Right atrium auricular region (tissue), 2 donors: ENCODE results near the gene CTPS1. TPM values are rescaled to one million over a fixed set of nuclear protein-coding genes. Genes with fewer than 3 reads are reported as not detected.

Source experiments
- DNase-seq: peaks from one replicate; pipeline ENCODE4 v3.0.0-alpha.2; 2019; ENCODE audit warnings: low spot score
- H3K27ac ChIP-seq, 2 donors: fragments of 200-600 bp; sonication (generic); 1 replicate in 1 of 2; 2 replicates in 1 of 2; pipeline ENCODE4 v1.5.1; 2016 to 2019
- H3K27me3 ChIP-seq, 2 donors: fragments of 200-600 bp; sonication (generic); one replicate each; pipeline versions ENCODE4 v1.5.1 to v1.6.0; 2017 to 2019
- H3K36me3 ChIP-seq: fragments of 200-600 bp; sonication (generic); one replicate; pipeline ENCODE4 v1.5.1; 2016
- H3K4me1 ChIP-seq, 2 donors: fragments of 200-600 bp; sonication (generic); one replicate each; pipeline versions ENCODE4 v1.5.1 to v1.6.0; 2017 to 2019
- H3K4me3 ChIP-seq, 2 donors: fragments of 200-600 bp; sonication (generic); 1 replicate in 1 of 2; 2 replicates in 1 of 2; pipeline ENCODE4 v1.5.1; 2017 to 2019; ENCODE audit warnings: mild to moderate bottlenecking in 1 of 2, moderate library complexity in 1 of 2
- H3K9me3 ChIP-seq, 2 donors: fragments of 200-600 bp; sonication (generic); one replicate each; pipeline ENCODE4 v1.5.1; 2019
- total RNA-seq, 2 donors: library from RNA; depleted of rRNA; stranded (reverse); fragments of >200 nt; gene quantifications; one replicate each; pipeline ENCODE4 v1.1.0, GENCODE V29; 2016
- TF ChIP-seq, protein P1 (sequence below), 2 donors: fragments of 200-600 bp; sonication (generic); IDR thresholded peaks; one replicate each; pipeline ENCODE4 v1.5.1; 2019; ENCODE audit warnings: antibody characterized with exemption in 2 of 2

The CTPS1 gene
- total RNA-seq, 2 donors from 2014 or later, result 8.8 to 15.4 TPM

DNA sequence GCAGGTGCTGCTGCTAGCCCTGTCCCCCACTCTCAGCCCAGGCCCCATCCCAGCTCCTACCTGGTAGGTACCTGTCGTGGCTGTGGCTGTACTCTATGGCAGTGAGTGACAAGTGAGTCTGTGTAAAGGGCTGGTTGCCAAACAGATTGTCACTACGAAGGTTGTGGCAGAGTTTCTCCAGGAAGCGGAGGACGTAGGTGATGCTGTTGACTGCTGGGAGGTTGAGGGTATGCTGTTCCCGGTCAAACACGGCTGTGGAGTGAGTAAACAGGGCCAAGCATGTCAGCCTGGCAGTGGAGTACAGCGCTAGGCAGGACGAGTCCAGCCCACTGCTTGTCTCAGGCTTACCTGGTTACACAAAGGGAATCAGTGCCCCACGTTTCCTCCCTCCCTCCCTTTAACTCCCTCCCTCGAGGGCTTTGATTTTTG is 66.9 kb downstream of the CTPS1 start:
- Histone ChIP-seq H3K4me3 (no peak overlapping the region), H3K9me3 (no peaks in the 10 kb centered on the region), H3K27me3 (no peaks in the 10 kb centered on the region), H3K27ac (peak overlapping the region; percentile 73 to 82), H3K4me1 (peaks cover 0 to 26% of the 10 kb centered on the region in 2 donors), H3K36me3 (peaks cover 26% of the 10 kb centered on the region)
- TF ChIP-seq, protein P1, sequence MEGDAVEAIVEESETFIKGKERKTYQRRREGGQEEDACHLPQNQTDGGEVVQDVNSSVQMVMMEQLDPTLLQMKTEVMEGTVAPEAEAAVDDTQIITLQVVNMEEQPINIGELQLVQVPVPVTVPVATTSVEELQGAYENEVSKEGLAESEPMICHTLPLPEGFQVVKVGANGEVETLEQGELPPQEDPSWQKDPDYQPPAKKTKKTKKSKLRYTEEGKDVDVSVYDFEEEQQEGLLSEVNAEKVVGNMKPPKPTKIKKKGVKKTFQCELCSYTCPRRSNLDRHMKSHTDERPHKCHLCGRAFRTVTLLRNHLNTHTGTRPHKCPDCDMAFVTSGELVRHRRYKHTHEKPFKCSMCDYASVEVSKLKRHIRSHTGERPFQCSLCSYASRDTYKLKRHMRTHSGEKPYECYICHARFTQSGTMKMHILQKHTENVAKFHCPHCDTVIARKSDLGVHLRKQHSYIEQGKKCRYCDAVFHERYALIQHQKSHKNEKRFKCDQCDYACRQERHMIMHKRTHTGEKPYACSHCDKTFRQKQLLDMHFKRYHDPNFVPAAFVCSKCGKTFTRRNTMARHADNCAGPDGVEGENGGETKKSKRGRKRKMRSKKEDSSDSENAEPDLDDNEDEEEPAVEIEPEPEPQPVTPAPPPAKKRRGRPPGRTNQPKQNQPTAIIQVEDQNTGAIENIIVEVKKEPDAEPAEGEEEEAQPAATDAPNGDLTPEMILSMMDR (IDR thresholded peaks at IDR 0.05), result no peak
- DNase-seq, result no peak

DNA sequence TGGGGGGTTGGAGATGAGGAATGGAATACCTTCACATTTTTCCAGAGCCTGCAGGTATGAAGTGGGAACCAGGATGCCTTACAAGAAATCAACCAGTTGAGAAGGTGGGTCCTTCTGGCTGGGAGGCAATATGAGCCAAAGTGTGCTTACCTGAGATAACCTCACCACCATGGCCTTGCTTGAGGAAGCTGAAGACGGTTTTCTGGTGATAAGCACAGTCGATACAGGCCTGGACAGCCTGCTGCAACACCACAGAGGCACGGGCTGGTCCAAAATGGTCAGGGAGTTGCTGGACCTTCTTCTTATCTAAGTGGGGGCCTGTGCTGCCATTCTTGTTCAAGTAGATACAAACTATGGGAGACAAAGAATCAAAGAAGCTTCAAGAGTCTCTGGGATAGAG is 69.0 kb downstream of the CTPS1 start:
- Histone ChIP-seq H3K36me3 (peaks cover 17% of the 10 kb centered on the region), H3K4me1 (peaks cover 0 to 26% of the 10 kb centered on the region in 2 donors), H3K9me3 (no peaks in the 10 kb centered on the region), H3K4me3 (no peak overlapping the region), H3K27me3 (no peaks in the 10 kb centered on the region), H3K27ac (no peak overlapping the region)
- DNase-seq, result no peak
- TF ChIP-seq, protein P1 (IDR thresholded peaks at IDR 0.05), result no peak

DNA sequence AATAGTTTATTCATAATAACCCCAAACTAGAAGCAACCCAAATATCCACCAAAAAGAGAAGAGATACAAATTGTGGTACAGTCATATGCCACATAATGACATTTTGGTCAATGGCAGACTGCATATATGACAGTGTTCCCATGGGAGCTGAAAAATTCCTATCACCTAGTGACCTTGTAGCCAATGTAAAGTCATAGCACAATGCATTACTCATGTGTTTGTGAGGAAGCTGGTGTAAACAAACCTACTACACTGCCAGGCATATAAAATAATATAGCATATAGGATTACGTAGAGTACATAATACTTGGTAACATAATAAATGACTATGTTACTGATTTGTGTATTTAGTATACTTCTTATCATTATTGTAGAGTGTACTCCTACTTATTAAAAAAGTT is 71.5 kb downstream of the CTPS1 start:
- no peak for DNase-seq
- Histone ChIP-seq H3K9me3 (no peaks in the 10 kb centered on the region), H3K27ac (no peak overlapping the region), H3K4me3 (no peak overlapping the region), H3K36me3 (peaks cover 28% of the 10 kb centered on the region), H3K4me1 (peaks cover 0 to 9% of the 10 kb centered on the region in 2 donors), H3K27me3 (no peaks in the 10 kb centered on the region)
- TF ChIP-seq, protein P1 (IDR thresholded peaks at IDR 0.05), result no peak

DNA sequence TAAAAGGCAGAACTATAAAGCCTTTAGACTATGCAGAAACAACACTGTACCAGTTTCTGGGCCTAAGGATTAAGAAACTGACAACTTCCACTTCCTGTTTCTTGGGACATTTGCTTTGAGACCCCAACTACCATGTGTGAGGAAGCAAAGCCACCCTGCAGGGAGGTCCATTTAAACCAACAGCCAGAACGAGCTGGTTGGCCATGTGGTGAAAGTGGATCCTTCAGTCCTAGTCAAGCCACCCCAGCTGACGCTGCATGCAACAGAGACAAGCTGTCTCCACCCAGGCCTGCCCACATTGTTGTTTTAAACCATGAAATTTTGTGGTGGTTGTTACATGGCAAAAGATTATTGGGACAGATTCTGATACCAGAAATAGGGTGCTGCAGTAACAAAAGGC is 73.8 kb downstream of the CTPS1 start:
- no peak for DNase-seq
- Histone ChIP-seq H3K27me3 (no peaks in the 10 kb centered on the region), H3K4me3 (no peak overlapping the region), H3K9me3 (no peaks in the 10 kb centered on the region), H3K36me3 (peaks cover 20% of the 10 kb centered on the region), H3K4me1 (no peaks in the 10 kb centered on the region), H3K27ac (no peak overlapping the region)
- TF ChIP-seq, protein P1 (IDR thresholded peaks at IDR 0.05), result no peak

DNA sequence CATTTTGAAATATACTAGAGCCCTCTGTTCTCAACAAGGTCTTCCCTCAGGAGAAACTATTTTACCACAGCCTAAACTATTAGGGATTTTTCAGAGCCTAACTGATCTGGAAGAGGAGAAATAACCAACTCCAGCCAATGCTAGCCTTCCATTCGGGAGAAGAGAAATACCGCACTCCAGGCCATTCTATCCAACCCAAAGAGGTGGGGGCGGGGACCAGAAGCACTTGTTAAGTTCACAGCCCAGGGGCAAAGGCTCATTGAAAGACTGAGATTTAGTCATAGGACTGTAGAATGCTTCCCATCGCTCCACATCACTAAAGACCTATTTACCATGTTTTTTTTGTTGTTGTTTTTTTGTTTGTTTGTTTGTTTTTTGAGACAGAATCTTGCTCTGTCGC is 77.4 kb downstream of the CTPS1 start:
- no peaks in the 10 kb centered on the region for H3K9me3 ChIP-seq
- TF ChIP-seq, protein P1 (IDR thresholded peaks at IDR 0.05), result no peak
- H3K27ac ChIP-seq, result no peak overlapping the region
- no peaks in the 10 kb centered on the region for H3K4me1 ChIP-seq
- no peak for DNase-seq
- H3K36me3 ChIP-seq, result peaks cover 25% of the 10 kb centered on the region
- H3K4me3 ChIP-seq, result no peak overlapping the region
- H3K27me3 ChIP-seq, result no peaks in the 10 kb centered on the region

Other genes starting within 250 kb of the CTPS1 start
- 1 to 10 TPM; 1.0 to 1.7 TPM for gene KCNQ4, start 195.9 kb upstream of the CTPS1 start, total RNA-seq
- 10 to 100 TPM; 18.8 to 32.7 TPM for gene CITED4, start 117.3 kb upstream of the CTPS1 start, total RNA-seq
- gene SLFNL1, start 42.0 kb downstream of the CTPS1 start, total RNA-seq, result under 1 TPM in 1 of 2 donors, not detected in 1; 0.59 TPM